Hepatocyte (in vitro differentiated cells): ENCODE measurements around the gene PAFAH1B2.
"Not testable (repeated sequence)": the region's sequence is repeated elsewhere in the genome, so short reads cannot be mapped to it uniquely, and the experiment has no call there.

Experiments used
- EZH2 ChIP-seq: fragments of 200-600 bp; sonication (generic); IDR thresholded peaks from 2 replicates; pipeline ENCODE4 v1.6.1; 2016; ENCODE audit warnings: antibody characterized with exemption, mild to moderate bottlenecking, borderline replicate concordance
- EZH2phosphoT487 ChIP-seq: fragments of 200-600 bp; sonication (generic); IDR thresholded peaks from one replicate; pipeline ENCODE4 v1.6.1; 2018; ENCODE audit warnings: antibody characterized with exemption, mild to moderate bottlenecking, low read depth, moderate library complexity; ENCODE audit not compliant: unreplicated experiment, severe bottlenecking
- TF ChIP-seq, protein P1 (sequence below): fragments of 200-600 bp; sonication (generic); IDR thresholded peaks from 2 replicates; pipeline ENCODE4 v1.5.1; 2016; ENCODE audit warnings: antibody characterized with exemption, mild to moderate bottlenecking; ENCODE audit not compliant: poor library complexity

DNA sequence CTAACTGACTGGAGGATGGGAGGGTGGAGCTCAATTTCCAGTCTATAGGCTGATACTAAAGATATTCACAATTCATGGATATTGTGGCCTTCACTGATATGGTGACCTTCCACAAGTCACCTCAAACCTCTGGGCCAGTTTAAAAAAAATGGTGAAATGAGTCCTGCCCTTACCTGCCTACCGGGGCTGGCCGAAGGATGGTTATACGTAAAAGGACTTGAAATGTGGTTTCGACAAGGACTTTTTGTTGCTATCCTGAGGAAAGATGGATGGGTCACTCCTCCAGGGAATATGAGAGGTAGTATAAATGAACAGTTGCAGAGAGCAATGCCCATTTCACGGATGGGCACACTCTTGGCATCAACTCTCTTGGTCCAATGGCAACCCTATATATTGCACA is 63.4 kb downstream of the PAFAH1B2 start:
- TF ChIP-seq, protein P1, sequence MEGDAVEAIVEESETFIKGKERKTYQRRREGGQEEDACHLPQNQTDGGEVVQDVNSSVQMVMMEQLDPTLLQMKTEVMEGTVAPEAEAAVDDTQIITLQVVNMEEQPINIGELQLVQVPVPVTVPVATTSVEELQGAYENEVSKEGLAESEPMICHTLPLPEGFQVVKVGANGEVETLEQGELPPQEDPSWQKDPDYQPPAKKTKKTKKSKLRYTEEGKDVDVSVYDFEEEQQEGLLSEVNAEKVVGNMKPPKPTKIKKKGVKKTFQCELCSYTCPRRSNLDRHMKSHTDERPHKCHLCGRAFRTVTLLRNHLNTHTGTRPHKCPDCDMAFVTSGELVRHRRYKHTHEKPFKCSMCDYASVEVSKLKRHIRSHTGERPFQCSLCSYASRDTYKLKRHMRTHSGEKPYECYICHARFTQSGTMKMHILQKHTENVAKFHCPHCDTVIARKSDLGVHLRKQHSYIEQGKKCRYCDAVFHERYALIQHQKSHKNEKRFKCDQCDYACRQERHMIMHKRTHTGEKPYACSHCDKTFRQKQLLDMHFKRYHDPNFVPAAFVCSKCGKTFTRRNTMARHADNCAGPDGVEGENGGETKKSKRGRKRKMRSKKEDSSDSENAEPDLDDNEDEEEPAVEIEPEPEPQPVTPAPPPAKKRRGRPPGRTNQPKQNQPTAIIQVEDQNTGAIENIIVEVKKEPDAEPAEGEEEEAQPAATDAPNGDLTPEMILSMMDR = not testable (repeated sequence)
- TF ChIP-seq EZH2phosphoT487, EZH2: not testable (repeated sequence)
